NCI-H524 treated with DMSO at 0.1 percent for 48 hours (cell line): ENCODE measurements around the gene PNMA5.
A peak's percentile ranks its signal among the peaks of the same experiment; 100 is the strongest.

Source experiments
- DNase-seq: peaks from one replicate; lab custom pipeline; 2025; lab: John Stamatoyannopoulos, UW

Gene PNMA5

GRCh38 chrX:152958524-152959465, 35.1 kb downstream of the PNMA5 start:
- DNase-seq, result peak; percentile 40

GRCh38 chrX:152958047-152958446, 35.9 kb downstream of the PNMA5 start:
- DNase-seq, result no peak

DNA sequence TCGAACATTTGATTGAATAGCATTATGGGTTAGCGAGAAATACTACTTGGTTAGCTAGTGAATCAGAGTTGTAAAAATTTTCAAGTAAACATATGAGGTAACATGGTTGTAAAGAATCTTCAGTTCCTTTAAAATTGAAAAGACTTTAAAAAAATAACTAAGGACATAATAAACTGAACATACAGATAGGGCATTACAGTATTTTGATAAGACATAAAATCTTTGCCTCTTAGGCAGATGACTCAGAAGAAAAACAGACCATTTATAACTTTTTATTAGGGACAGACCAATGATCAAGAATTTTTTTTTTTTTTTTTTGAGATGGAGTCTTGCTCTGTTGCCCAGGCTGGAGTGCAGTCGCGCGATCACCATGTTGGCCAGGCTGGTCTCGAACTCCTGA, 43.1 kb downstream of the PNMA5 start:
- no peak for DNase-seq

GRCh38 chrX:152949114-152949513, 44.8 kb downstream of the PNMA5 start:
- no peak for DNase-seq

DNA sequence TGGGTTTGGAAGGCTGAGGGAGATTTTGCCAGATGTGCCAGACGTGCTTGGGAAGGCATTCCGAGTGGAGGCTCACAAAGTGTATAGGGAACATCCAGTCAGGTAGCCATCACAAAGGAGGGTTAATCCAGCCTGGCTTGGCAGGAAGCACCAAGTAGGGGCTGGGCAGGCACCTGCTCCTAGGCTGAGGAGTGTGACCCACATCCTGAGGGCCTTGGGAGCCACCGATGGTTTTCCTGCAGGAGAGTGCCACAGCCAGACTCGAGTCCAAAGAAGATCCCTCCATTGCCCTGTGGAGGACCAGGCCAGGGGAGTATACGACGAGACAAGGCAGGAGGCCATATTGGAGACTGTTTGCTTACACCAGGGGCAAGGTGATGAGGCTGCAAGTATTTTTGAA, 47.2 kb downstream of the PNMA5 start:
- no peak for DNase-seq

GRCh38 chrX:152945021-152945979, 48.6 kb downstream of the PNMA5 start:
- DNase-seq, result no peak

DNA sequence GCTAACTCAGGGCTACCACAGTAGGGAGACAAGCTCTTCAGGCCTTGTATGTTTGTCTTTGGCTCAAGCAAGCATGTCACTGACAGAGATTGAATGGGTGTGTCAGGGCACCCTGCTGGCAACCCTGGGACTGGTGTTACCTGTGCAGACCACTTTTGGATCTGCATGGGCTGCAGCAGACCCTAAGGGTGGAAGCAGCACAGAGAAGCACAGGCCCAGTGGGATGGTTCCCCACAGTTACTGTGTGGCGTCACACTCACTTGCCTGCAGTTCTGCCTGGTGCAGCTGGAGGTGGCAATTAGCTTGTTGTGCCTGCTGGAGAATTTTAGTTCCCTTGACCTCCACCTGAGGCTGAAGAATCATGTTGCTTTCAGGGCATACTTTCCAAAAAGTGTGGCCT, 50.1 kb downstream of the PNMA5 start:
- DNase-seq, result no peak

DNA sequence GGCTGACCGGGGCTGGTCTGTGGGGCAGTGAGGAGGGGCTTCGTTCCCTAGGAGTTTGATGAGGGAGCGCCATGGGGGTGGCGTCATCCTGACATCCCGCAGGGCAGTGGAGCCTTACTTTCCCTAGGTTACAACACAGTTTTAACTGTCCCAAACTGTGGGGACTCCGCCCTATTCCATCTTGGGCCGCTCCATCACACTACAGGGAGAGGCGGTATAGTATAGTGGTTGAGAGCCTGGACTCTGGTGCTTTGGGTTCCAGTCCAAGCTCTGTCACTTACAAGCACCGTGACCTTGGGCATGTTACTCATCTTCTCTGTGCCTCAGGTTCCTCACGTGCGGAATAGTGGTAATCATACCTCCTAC, 51.9 kb downstream of the PNMA5 start:
- DNase-seq, result no peak

- peak; percentile 74 for DNase-seq
Observed at GRCh38 chrX:152941328-152942076, 52.4 kb downstream of the PNMA5 start.
